Natural killer cell (primary cell): ENCODE data around the gene KDM4B. TPM values are rescaled to one million over a fixed set of nuclear protein-coding genes. Genes with fewer than 3 reads are reported as not detected.

Experiments used
- ATAC-seq, 3 donors: fragments of 150-1000 bp in 2 of 3; fragments of 200-7000 bp in 1 of 3; cut with Tn5 transposase; 1 replicate in 1 of 3; 2 replicates in 2 of 3; pipeline ENCODE4 v1.10.0; 2021; ENCODE audit warnings: mild to moderate bottlenecking in 2 of 3, moderate library complexity in 2 of 3
- DNase-seq, 2 donors: peaks; one replicate each; pipeline versions ENCODE4 v3.0.0 to v3.0.0-alpha.2; 2013 to 2021; ENCODE audit warnings: mixed read lengths in 1 of 2
- H3K27ac ChIP-seq: one replicate; pipeline ENCODE4 v1.5.1; 2013; ENCODE audit warnings: mild to moderate bottlenecking, low read length
- H3K27me3 ChIP-seq: one replicate; pipeline ENCODE4 v1.6.1; 2013; ENCODE audit warnings: low read length; ENCODE audit not compliant: control insufficient read depth, insufficient read depth
- H3K36me3 ChIP-seq: one replicate; pipeline ENCODE4 v1.6.1; 2013; ENCODE audit warnings: low read length; ENCODE audit not compliant: control insufficient read depth, insufficient read depth
- H3K4me1 ChIP-seq: one replicate; pipeline ENCODE4 v1.6.1; 2013; ENCODE audit warnings: low read length; ENCODE audit not compliant: control insufficient read depth, insufficient read depth
- H3K4me3 ChIP-seq: one replicate; pipeline ENCODE4 v1.5.1; 2013; ENCODE audit warnings: low read length
- H3K9me3 ChIP-seq: one replicate; pipeline ENCODE4 v1.6.1; 2013; ENCODE audit warnings: low read length; ENCODE audit not compliant: control insufficient read depth, insufficient read depth
- H3K27ac Mint-ChIP-seq, 2 donors: one replicate each; pipeline ENCODE4 v1.8.0; 2022; ENCODE audit warnings: mild to moderate bottlenecking in 2 of 2, mixed read lengths in 2 of 2, moderate library complexity in 1 of 2
- H3K27me3 Mint-ChIP-seq, 2 donors: one replicate each; pipeline ENCODE4 v1.8.0; 2022; ENCODE audit warnings: low read depth in 2 of 2, mixed read lengths in 2 of 2
- H3K36me3 Mint-ChIP-seq: one replicate; pipeline ENCODE4 v1.8.0; 2022; ENCODE audit warnings: mixed read lengths
- H3K4me1 Mint-ChIP-seq, 2 donors: one replicate each; pipeline ENCODE4 v1.8.0; 2022; ENCODE audit warnings: mixed read lengths in 2 of 2
- H3K4me3 Mint-ChIP-seq: one replicate; pipeline ENCODE4 v1.8.0; 2022; ENCODE audit warnings: mild to moderate bottlenecking, moderate library complexity, mixed read lengths
- H3K9me3 Mint-ChIP-seq, 2 donors: one replicate each; pipeline ENCODE4 v1.8.0; 2022; ENCODE audit warnings: mixed read lengths in 2 of 2
- whole genome bisulfite sequencing: methylation state at CpG from one replicate; pipeline ENCODE4 v1.1.7; 2013; ENCODE audit warnings: missing lambda C conversion rate; ENCODE audit not compliant: insufficient coverage; 5-methylcytosine and 5-hydroxymethylcytosine counted together
- intact Hi-C: fragments of 100-400 bp; cut with micrococcal nuclease; formaldehyde crosslinking; loops from one replicate; pipeline ENCODE4 v1.14.2; 2022
- total RNA-seq, 4 donors: library from RNA; stranded (reverse); fragments of 120-200 nt in 1 of 4; gene quantifications; one replicate each; pipeline versions ENCODE4 v1.2.3 to v1.2.4, GENCODE V29; 2013 to 2022
- TF ChIP-seq, protein P1 (sequence below): fragments of 200-600 bp; IDR thresholded peaks from one replicate; pipeline ENCODE4 v1.8.0; 2022; ENCODE audit warnings: antibody characterized with exemption

KDM4B gene
- total RNA-seq, 3 donors from 2014 or later (not counting 1 experiment from before 2014, with no cell fraction given), result 68.0 to 73.5 (median 68.1) TPM

DNA sequence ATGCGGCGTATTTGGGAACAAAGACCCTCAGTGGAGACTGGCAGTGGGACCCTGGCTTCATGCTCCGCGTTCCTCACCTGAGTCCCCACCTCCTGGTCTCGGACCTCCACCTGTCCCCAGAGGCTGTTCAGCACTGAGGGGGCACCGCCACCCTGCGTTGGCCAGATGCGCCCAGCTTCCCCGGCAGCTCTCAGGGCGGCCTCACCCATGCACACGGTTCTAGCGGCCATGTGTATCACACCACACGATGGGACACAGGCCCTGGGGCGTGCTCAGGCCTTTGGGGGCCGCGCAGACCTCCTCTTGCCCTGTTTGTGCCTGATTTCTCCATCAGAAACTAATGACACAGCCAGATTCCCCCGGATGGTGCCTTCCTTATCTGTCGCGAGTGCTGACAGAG lies 138.1 kb downstream of the KDM4B start:
- Mint-ChIP-seq H3K9me3 (no peaks in the 10 kb centered on the region), H3K4me3 (no peak overlapping the region), H3K27me3 (no peaks in the 10 kb centered on the region), H3K27ac (no peak overlapping the region), H3K4me1 (no peaks in the 10 kb centered on the region), H3K36me3 (no peaks in the 10 kb centered on the region)
- no peaks in the 10 kb centered on the region for H3K4me1 ChIP-seq
- 95% methylated on average over 19 of the region's 19 CpGs for WGBS
- no peak for DNase-seq
- intact Hi-C loops, result no loop called here
- no peak overlapping the region for H3K27ac ChIP-seq
- H3K27me3 ChIP-seq, result no peaks in the 10 kb centered on the region
- H3K9me3 ChIP-seq, result no peaks in the 10 kb centered on the region
- peaks cover 12% of the 10 kb centered on the region for H3K36me3 ChIP-seq
- H3K4me3 ChIP-seq, result no peak overlapping the region
- TF ChIP-seq, protein P1, sequence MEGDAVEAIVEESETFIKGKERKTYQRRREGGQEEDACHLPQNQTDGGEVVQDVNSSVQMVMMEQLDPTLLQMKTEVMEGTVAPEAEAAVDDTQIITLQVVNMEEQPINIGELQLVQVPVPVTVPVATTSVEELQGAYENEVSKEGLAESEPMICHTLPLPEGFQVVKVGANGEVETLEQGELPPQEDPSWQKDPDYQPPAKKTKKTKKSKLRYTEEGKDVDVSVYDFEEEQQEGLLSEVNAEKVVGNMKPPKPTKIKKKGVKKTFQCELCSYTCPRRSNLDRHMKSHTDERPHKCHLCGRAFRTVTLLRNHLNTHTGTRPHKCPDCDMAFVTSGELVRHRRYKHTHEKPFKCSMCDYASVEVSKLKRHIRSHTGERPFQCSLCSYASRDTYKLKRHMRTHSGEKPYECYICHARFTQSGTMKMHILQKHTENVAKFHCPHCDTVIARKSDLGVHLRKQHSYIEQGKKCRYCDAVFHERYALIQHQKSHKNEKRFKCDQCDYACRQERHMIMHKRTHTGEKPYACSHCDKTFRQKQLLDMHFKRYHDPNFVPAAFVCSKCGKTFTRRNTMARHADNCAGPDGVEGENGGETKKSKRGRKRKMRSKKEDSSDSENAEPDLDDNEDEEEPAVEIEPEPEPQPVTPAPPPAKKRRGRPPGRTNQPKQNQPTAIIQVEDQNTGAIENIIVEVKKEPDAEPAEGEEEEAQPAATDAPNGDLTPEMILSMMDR, result no peak
- ATAC-seq, result no peak

DNA sequence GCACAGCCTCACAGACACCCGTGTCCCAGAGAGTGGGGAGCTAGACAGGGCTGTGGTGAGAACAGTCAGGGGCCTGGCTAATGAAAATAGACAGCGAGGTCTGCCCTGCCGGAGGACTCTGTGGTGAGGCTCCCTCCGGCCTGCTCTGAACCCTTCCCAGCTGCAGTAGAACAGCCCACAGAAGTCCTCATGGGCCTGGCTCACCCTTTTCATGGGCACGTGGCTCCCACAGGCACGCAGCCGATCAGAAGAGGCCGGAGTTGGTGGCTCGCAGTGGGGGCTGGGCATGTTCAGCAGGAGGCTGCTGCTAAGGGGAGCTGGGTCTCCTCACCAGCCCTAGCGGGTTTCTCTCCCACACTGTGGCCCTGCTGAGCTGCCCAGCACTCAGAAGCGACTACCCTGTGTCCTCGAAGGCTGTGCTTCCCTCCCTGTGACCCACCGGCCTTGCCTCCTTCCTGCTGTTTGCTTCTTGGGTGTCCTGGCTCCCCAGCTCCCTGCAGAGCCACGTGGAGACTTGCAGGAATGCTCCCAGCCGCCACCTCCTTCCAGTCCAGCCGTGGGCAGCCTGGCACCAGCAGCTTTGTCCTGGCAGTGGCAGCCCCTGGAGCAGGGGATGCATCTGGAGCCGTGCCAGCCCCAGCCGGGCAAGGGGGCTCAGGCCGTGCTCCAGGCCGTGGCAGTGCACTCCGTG lies 138.7 kb downstream of the KDM4B start:
- ATAC-seq (no peak), DNase-seq (no peak)
- H3K4me1 ChIP-seq, result no peaks in the 10 kb centered on the region
- H3K9me3 ChIP-seq, result no peaks in the 10 kb centered on the region
- no peaks in the 10 kb centered on the region for H3K27me3 Mint-ChIP-seq
- TF ChIP-seq, protein P1, result no peak
- no peak overlapping the region for H3K4me3 Mint-ChIP-seq
- H3K4me1 Mint-ChIP-seq, result no peaks in the 10 kb centered on the region
- H3K36me3 ChIP-seq, result peaks cover 17% of the 10 kb centered on the region
- no peak overlapping the region for H3K27ac ChIP-seq
- no peak overlapping the region for H3K4me3 ChIP-seq
- intact Hi-C loops, result no loop called here
- no peak overlapping the region for H3K27ac Mint-ChIP-seq
- H3K27me3 ChIP-seq, result no peaks in the 10 kb centered on the region
- 87% methylated on average over 21 of the region's 21 CpGs for WGBS
- H3K9me3 Mint-ChIP-seq, result no peaks in the 10 kb centered on the region
- H3K36me3 Mint-ChIP-seq, result no peaks in the 10 kb centered on the region

GRCh38 chr19:5108123-5108596 lies 139.2 kb downstream of the KDM4B start:
- WGBS, result 96% methylated on average over 12 of the region's 12 CpGs
- Mint-ChIP-seq H3K27ac (no peak overlapping the region), H3K4me1 (no peaks in the 10 kb centered on the region), H3K36me3 (no peaks in the 10 kb centered on the region), H3K27me3 (no peaks in the 10 kb centered on the region), H3K4me3 (no peak overlapping the region), H3K9me3 (no peaks in the 10 kb centered on the region)
- Histone ChIP-seq H3K9me3 (no peaks in the 10 kb centered on the region), H3K27ac (no peak overlapping the region), H3K4me3 (no peak overlapping the region), H3K4me1 (no peaks in the 10 kb centered on the region), H3K27me3 (no peaks in the 10 kb centered on the region), H3K36me3 (peaks cover 21% of the 10 kb centered on the region)
- TF ChIP-seq, protein P1, result no peak
- DNase-seq, result no peak
- intact Hi-C loops, result no loop called here
- no peak for ATAC-seq

- DNase-seq (no peak), ATAC-seq (no peak)
- Mint-ChIP-seq H3K36me3 (no peaks in the 10 kb centered on the region), H3K4me1 (no peaks in the 10 kb centered on the region), H3K27me3 (no peaks in the 10 kb centered on the region), H3K9me3 (no peaks in the 10 kb centered on the region), H3K4me3 (no peak overlapping the region), H3K27ac (no peak overlapping the region)
- Histone ChIP-seq H3K27ac (no peak overlapping the region), H3K4me1 (no peaks in the 10 kb centered on the region), H3K4me3 (no peak overlapping the region), H3K9me3 (no peaks in the 10 kb centered on the region), H3K36me3 (peaks cover 21% of the 10 kb centered on the region), H3K27me3 (no peaks in the 10 kb centered on the region)
- TF ChIP-seq, protein P1, result no peak
- intact Hi-C loops, result no loop called here
- 95% methylated on average over 13 of the region's 13 CpGs for WGBS
Measured at GRCh38 chr19:5108866-5109265, 140.0 kb downstream of the KDM4B start.
